GM19372 (cell line): ENCODE measurements around the gene RING1.
"Not testable (repeated sequence)": the region's sequence is repeated elsewhere in the genome, so short reads cannot be mapped to it uniquely, and the experiment has no call there.

Source experiments
- ATAC-seq: cut with Tn5 transposase; IDR thresholded peaks from one replicate; pipeline ENCODE4 v1.9.1; 2021; ENCODE audit warnings: mild to moderate bottlenecking, low read depth, moderate library complexity; ENCODE audit not compliant: unreplicated experiment

The RING1 gene

DNA sequence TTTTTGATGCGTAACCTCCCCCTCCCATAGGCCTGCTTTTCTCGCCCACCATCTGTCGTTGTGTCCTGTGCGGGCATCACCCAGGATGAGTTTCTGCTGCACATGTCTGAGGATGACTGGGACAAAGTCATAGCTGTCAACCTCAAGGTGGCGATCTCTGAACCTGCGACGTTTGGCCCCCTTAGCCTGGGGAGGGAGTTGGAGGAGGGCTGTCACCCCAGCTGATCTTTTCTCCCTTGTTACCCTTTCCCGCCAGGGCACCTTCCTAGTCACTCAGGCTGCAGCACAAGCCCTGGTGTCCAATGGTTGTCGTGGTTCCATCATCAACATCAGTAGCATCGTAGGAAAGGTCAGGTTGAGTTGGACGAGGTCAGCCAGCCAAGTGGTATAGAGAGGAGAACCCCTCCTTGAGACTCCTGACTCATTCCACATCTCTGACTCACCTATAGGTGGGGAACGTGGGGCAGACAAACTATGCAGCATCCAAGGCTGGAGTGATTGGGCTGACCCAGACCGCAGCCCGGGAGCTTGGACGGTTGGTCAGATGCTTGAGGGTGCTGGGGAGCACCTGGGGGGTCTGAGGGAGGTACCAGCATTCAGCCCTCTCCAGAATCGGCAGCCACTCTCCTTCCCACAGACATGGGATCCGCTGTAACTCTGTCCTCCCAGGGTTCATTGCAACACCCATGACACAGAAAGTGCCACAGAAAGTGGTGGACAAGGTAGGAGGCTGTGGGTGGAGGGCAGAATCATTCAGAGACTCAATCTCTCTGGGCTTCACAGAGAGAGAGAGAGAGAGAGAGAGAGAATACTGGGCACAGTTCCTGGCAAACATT is 2.9 kb upstream of the RING1 start:
- ATAC-seq, result no peak

DNA sequence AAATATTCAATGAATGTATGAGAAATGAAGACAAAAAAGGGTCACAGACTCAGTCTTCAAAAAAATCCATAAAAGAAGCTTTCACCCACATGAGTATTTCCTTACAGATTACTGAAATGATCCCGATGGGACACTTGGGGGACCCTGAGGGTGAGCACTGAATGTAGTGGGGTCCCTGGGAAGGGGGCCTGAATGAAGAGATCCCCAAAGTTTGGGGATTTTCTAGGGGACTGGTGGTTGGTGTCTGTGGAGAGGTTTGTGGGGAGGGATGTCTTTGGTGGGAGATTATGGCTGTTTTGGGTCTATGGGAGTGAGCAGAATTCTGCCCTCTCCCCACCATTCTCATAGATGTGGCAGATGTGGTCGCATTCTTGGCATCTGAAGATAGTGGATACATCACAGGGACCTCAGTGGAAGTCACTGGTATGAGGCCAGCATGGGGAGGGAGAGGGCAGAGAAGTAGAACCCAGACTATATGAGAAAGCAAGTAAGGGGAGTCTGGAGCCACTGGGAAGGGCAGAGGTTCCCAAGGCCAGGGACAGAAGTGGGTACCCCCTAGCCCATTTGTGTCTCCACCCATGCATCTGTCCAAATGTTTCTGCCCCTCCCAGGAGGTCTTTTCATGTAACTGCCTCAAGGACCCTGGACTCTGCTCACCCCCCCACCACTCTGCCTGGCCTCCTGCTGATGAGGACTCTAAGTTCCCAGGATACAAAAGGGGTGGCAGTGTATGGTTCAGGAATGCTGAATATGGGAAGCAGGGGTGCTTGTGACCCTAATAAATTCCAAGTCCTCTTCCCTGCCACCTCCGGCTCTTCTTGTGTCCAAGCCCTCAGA is 2.1 kb upstream of the RING1 start:
- ATAC-seq, result no peak

DNA sequence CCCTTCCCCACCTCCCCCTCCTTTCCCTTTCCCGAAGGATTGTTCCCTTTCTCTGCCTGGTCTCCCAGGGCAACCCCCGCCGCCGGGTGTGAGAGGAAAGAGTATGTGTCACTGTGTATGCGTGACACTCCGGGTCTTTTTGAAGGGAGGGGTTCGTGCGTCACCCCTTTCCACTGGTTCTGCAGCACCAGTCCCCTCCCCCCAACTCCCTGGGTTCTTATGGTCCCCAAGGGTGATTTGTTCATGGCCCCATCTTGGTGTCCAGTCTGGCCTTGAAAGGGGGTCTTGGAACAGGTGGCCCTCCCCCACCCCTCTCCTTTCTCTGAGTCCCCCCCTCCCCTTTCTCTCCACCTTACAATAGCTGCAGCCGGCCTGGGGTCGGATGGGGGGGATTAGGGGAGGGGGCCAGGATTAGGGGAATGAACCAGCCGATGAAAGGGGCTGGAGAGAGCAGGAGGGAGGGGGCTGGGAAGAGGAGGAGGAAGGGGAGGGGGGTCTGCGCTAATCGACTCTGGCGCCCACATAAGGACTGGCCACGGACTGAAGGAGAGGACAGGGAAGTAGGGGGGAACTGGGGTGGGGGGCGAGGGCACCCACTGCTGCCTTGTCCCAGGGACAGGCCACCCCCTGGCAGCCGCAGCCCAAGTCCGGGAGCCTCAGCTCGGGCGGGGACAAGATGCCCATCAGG is 1.3 kb upstream of the RING1 start:
- no peak for ATAC-seq

DNA sequence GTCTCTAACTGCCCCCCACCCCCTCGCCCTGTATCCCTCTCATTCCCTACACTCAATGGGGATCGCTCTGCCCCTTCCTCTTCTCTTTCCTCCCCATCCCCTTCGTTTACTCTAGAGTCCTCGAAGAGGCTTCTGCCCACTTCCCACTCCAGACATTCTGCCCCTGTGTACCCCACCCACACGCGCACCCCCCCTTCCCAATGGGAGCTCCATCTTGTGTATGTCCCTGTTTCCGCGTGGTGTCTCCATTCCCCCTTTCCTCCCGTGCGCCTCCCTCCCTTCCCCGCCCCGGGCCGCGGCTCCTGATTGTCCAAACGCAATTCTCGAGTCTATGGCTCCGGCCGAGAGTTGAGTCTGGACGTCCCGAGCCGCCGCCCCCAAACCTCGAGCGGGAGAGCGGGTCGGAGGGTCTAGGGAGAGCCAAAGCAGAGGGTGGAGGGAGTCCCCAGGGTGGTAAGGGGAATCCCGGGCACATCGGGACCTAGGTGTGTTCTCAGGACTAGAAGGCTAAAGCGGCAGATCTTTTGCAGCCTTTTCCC is 679 bp upstream of the RING1 start:
- ATAC-seq, result no peak

DNA sequence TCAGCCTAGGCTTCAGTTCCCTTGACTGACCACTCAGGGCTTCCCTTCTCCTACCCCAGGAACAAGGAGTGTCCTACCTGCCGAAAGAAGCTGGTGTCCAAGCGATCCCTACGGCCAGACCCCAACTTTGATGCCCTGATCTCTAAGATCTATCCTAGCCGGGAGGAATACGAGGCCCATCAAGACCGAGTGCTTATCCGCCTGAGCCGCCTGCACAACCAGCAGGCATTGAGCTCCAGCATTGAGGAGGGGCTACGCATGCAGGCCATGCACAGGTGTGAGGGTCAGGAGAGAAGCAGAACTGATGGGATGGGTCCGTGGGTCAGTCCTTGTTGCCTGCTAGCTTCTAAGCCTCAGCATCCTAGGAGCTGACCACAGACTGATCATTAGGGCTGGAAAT is 1.6 kb downstream of the RING1 start:
- no peak for ATAC-seq

DNA sequence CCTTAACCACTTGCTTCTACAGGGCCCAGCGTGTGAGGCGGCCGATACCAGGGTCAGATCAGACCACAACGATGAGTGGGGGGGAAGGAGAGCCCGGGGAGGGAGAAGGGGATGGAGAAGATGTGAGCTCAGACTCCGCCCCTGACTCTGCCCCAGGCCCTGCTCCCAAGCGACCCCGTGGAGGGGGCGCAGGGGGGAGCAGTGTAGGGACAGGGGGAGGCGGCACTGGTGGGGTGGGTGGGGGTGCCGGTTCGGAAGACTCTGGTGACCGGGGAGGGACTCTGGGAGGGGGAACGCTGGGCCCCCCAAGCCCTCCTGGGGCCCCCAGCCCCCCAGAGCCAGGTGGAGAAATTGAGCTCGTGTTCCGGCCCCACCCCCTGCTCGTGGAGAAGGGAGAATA is 2.8 kb downstream of the RING1 start:
- ATAC-seq, result no peak

DNA sequence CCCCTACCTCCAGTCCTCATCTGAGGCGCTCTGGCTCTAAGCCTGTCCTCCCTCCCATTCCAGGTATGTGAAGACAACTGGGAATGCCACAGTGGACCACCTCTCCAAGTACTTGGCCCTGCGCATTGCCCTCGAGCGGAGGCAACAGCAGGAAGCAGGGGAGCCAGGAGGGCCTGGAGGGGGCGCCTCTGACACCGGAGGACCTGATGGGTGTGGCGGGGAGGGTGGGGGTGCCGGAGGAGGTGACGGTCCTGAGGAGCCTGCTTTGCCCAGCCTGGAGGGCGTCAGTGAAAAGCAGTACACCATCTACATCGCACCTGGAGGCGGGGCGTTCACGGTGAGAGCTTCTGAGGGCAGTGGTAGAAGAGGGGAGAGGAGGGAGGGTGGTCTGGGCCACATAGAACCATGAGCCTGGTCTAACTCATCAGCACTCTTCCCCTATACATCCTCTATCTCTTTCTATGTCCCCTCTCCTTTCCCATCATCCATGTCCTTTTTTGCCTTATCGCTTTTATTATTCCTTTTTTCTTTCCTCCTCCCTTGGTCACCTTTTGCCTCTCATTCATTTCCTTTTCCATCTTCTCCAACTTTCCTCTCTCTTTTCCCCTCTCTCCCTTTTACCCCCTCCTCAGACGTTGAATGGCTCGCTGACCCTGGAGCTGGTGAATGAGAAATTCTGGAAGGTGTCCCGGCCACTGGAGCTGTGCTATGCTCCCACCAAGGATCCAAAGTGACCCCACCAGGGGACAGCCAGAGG is 3.5 kb downstream of the RING1 start:
- ATAC-seq, result no peak

DNA sequence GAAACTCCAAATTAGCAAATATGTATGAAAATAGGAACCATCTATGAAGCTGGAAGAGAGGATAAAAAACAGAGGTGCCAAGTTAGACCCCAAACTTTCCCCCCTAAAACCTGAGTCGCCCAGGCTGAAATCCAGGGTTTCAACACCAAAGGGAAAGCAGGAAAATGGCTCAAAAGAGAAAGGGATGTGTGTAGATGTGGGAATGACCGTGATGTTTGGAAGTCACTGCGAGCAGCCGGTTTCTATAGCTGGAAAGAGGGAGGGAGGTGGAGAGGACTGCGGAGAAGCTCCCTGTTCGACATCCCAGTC is 4.5 kb downstream of the RING1 start:
- no peak for ATAC-seq

DNA sequence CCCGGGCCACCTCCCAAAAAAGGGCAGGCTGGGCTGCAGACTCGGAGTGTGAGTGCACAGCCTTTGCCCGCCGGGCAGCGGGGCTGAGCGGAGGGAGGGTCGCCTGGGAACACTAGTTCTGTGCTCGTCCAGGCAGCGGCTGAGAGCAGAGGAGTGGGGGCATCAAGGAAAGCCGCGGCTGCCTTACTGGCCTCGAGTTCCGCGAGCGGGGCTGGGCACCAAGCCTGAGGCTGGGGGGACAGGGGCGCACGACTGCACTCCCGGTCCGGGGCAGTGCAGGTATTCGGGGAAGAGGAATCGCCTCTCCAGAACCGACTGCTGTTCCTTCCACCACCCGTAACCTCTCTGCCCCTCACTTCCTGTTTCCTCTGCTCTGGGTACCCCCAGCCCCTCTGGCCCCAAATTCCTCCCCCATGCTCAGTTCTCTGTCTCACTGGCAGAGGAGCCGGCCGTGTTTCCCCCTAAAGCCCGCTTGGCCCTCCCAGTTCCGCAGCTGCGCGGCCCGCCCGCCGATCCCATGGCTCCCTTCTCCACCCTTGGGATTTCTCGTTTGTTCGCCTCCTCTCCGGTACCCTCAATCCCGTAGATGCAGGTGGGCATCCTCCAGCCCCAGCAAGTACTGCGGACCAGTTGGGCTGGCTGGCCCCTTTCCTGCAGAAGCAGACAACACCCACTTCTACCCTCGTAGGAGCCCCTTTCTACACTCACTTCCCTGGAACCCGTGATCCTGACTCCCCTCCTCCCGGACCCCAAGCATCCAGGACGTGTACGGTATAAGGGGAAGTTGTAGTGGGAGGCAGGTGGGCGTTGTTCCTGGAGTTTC is 5.1 kb downstream of the RING1 start:
- no peak for ATAC-seq

DNA sequence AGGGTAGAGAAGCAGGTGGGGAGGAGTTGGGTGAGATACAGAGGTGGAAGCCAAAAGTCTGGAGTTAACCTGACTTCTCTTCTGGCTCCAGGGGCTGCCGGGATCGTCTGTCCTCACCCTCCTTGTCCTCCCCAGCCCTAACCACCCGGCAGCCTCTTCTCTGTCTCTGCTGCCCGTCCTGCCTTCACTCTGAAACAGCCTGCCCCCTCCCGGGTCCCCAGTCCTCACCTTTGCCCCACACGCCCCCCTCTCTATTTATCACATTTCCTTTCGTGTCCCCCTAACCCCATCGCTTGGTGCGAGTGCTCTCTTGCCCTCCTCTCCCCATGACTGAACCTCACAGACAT is 5.7 kb downstream of the RING1 start:
- ATAC-seq, result no peak

DNA sequence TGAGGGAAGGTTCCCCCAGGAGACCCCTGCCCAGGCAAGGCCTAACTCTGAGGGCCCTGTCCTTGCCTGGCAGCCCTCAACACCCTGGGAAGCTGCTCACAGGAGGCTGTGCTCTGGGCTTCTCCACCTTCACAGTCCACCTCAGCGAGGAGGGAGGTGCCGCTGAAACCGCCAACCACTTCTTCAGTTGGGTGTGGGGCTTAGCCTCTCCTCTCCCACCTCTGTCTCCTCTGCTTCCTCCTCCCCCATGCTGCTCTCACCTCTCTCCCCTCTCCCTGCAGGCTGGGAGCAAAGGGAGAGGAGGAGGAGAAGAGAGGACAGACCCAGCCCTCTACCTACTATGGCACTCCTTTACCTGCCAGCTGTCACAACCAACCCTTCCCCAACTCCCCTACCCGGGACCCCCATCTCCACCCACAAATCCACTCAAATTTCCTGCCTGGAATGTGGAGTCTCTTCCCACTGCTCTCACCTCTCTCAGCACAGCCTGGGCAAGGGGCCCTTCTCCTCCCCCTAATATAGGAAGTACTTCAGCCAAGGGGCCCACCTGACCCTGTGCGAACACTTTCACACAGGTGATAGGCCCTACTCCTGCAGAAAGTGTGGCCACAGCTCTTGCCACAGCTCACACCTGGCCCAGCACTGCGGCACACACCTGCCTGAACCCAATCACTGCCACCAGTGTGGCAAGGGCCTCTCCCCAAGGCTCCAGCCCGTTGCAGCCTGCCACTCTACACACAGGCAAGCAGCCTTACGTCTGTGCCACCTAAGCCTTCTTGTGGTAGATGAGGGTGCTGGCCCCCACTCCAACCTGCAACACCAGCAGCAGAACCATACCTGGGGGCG is 7.2 kb downstream of the RING1 start:
- ATAC-seq, result no peak

DNA sequence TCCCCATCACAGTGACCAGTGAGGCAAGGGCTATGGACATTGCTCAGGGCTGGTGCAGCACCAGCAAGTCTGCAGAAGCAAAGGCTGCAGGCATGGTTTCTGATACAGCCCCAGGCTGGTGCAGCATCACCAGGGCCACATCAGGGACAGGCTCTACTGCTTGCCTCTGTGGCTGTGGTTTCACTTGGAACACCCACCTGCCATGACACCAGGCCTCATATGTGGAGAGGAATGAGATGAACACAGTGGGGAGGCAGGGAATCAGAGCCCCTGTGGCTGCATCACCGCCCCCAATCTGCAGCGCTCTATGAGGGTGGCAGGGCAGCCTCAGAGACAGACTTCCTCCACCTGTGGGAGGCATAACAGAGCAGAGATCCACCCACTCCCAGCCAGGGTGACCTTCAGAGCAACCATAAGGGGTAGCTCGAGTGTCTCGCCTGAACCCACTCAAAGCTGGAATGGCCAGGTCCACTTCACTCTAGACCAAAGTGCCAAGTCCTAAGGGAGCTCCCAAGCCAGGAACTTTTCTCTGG is 7.9 kb downstream of the RING1 start:
- no peak for ATAC-seq

DNA sequence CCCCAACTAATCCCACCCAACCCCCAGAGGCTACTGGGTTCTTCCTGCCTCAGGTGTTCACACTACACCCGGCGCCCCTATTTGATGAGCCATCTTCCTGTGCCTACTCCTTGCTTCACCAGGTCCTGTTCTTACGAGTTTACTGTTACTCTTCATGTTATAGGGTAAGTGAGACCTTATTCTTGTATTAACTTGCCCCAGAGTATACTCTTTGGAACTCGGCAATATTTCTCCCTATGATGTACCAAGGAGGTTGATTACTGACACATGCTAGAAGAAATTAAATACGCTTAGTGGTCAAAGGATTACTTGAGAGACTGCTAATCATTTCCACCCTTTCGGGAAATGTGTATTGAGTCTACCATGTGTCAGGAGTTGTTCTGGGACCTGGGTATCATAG is 8.9 kb downstream of the RING1 start:
- ATAC-seq, result no peak

DNA sequence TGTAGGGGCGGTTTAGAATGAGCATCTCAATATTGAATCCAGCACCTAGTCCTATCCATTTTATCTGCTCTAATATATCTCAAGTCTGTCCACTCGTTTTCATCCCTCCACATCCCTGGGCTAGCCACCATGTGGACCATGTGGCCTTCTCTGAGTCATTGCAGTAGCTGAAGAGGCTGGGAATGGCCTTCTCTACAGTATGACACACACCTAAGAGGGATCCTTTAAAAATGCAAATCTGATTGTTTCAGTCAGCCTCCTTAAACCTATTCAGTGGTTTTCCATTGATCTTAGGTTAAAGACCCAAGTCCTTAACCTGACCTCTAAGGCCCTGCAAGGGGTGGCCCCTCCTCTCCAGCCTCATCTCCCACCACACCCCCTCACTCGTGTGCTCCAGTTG is 9.4 kb downstream of the RING1 start:
- no peak for ATAC-seq

DNA sequence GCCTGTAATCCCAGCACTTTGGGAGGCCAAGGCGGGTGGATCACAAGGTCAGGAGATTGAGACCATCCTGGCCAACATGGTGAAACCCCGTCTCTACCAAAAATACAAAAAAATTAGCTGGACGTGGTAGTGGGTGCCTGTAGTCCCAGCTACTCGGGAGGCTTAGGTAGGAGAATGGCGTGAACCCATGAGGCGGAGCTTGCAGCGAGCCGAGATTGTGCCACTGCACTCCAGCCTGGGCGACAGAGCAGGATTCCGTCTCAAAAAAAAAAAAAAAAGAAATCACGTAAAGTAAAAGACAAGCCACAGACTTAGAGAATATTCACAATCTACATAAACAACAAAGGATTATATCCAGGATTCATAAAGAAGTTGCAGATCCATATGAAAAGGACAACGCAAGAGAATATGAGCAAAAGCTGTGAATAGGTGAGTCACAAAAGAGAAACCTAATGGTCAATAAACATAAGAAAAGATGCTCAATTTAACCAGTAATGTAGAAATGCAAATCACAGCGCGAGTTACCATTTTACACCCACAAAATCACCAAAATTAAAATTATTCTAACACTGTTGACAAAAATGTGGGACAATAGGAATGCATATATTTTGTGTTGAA is 18.3 kb downstream of the RING1 start:
- not testable (repeated sequence) for ATAC-seq

DNA sequence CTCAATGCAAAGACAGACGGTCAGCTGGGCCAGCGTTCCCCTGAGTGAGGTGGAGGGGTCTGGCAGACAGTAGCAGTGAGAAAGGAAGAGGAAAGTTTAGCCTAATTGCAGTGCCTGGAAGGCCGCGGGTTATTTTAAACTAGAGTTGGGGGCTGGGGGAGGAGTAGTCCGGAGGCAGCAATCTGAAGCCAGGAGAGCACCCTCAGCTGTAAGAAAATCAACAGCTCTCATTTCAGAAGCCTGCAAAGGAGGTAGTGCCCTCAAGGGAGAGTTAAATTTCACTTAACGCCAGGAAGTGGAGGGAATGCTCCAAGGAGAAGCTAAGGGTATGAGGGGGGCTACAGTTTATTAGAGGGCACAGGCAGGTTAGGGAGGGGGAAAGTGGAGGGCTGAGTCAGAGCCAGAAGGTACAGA is 26.9 kb downstream of the RING1 start:
- no peak for ATAC-seq

DNA sequence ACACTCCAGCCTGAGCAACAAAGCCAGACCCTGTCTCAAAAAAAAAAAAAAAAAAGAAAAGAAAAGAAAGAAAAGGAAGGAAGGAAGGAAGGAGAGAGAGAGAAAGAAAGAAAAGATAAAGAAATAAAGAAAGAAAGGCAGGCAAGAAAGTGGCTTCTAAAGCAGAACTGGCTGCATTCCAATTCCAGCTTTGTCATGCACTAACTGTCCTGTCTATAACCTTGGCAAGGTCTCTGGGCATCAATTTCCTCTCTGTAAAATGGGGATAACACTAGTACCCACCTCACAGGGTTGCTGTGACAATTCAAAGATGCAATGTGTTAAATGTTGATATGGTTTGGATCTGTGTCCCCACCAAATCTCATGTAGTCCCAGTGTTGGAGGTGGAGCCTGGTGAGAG is 28.0 kb downstream of the RING1 start:
- no peak for ATAC-seq

DNA sequence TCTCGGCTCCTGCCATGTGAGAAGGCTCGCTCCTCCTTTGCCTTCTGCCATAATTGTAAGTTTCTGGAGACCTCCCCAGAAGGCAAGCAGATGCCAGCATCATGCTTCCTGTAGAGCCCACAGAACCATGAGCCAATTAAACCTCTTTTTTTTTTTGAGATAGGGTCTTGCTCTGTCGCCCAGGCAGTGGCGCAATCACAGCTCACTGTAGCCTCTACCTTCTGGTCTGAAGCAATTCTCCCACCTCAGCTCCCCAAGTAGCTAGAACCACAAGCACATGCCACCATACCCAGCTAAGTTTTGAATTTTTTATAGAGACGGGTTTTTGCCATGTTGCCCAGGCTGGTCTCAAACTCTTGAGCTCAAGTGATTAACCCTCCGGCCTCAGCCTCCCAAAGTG is 28.6 kb downstream of the RING1 start:
- ATAC-seq, result no peak
